ENCODE results near the gene CADM1.

- TF ChIP-seq FOXP2 (optimal IDR thresholded peaks at IDR 0.05; ENCODE audit: borderline replicate concordance, extremely low read depth, extremely low read length, insufficient read depth) (no peak), POLR2AphosphoS5 (IDR thresholded peaks at IDR 0.05; ENCODE audit: low read depth, low read length) (no peak), SIN3A (IDR thresholded peaks at IDR 0.05; ENCODE audit: borderline replicate concordance, insufficient read depth, low read length) (no peak), TAF1 (IDR thresholded peaks at IDR 0.05; ENCODE audit: borderline replicate concordance, insufficient read depth, low read length) (no peak)
Observed at GRCh38 chr11:115466122-115466521, 38.1 kb downstream of the CADM1 start.

Measured in PFSK-1 (cell line).